ENCODE data around the gene SLC13A5.

GRCh38 chr17:6651919-6652452, 61.2 kb downstream of the SLC13A5 start:
- TF ChIP-seq EZH2 (IDR thresholded peaks at IDR 0.05; ENCODE audit: borderline replicate concordance, insufficient read depth, low read depth, low read length, poor library complexity, severe bottlenecking) (no peak), CTCF (IDR thresholded peaks at IDR 0.05) (no peak)

Data from B cell (primary cell).